Endodermal cell (in vitro differentiated cells): Measurements from ENCODE around the gene C21orf91. TPM values are rescaled to one million over a fixed set of nuclear protein-coding genes. Genes with fewer than 3 reads are reported as not detected.

Experiments used
- DNase-seq: peaks from one replicate; pipeline ENCODE4 v3.0.0-alpha.2; 2017
- H3K27ac ChIP-seq: 2 replicates; pipeline ENCODE4 v1.5.1; 2013; ENCODE audit warnings: mild to moderate bottlenecking, low read depth, low read length, moderate library complexity
- H3K27me3 ChIP-seq: 2 replicates; pipeline ENCODE4 v1.6.1; 2013; ENCODE audit warnings: mild to moderate bottlenecking, low read length, moderate library complexity; ENCODE audit not compliant: insufficient read depth, control insufficient read depth, poor library complexity, severe bottlenecking
- H3K36me3 ChIP-seq: 2 replicates; pipeline ENCODE4 v1.7.0; 2013; ENCODE audit warnings: mild to moderate bottlenecking, low read length, moderate library complexity; ENCODE audit not compliant: control insufficient read depth, insufficient read depth
- H3K4me1 ChIP-seq: one replicate; pipeline ENCODE4 v1.7.0; 2013; ENCODE audit warnings: low read length; ENCODE audit not compliant: control insufficient read depth, insufficient read depth
- H3K4me3 ChIP-seq: 2 replicates; pipeline ENCODE4 v1.5.1; 2013; ENCODE audit warnings: mild to moderate bottlenecking, low read length, moderate library complexity
- H3K9ac ChIP-seq: 2 replicates; pipeline ENCODE4 v1.6.1; 2013; ENCODE audit warnings: mild to moderate bottlenecking, low read length, moderate library complexity; ENCODE audit not compliant: poor library complexity, severe bottlenecking; ENCODE audit errors: extremely low read depth
- H3K9me3 ChIP-seq: 2 replicates; pipeline ENCODE4 v1.6.1; 2013; ENCODE audit warnings: mild to moderate bottlenecking, low read length, moderate library complexity; ENCODE audit not compliant: control insufficient read depth
- H3K27ac Mint-ChIP-seq: 2 replicates; pipeline ENCODE4 v1.8.0; 2020; ENCODE audit warnings: mixed read lengths
- H3K27me3 Mint-ChIP-seq: 2 replicates; pipeline ENCODE4 v1.8.0; 2021; ENCODE audit warnings: mild to moderate bottlenecking, mixed read lengths; ENCODE audit not compliant: insufficient read depth
- H3K36me3 Mint-ChIP-seq: 2 replicates; pipeline ENCODE4 v1.8.0; 2020; ENCODE audit warnings: low read depth, mixed read lengths
- H3K4me1 Mint-ChIP-seq: 2 replicates; pipeline ENCODE4 v1.8.0; 2020; ENCODE audit warnings: mixed read lengths
- H3K4me3 Mint-ChIP-seq: 2 replicates; pipeline ENCODE4 v1.8.0; 2020; ENCODE audit warnings: mild to moderate bottlenecking, moderate library complexity, mixed read lengths
- H3K9me3 Mint-ChIP-seq: 2 replicates; pipeline ENCODE4 v1.8.0; 2020; ENCODE audit warnings: mild to moderate bottlenecking, mixed read lengths
- CTCF ChIP-seq: fragments of 200-600 bp; sonication (generic); conservative IDR thresholded peaks from 2 replicates; pipeline ENCODE4 v1.5.0; 2021; ENCODE audit warnings: antibody characterized with exemption, mild to moderate bottlenecking
- WGBS, 2 experiments: methylation state at CpG; one replicate each; pipeline versions ENCODE4 v1.1.5 to v1.1.7; 2013; ENCODE audit warnings: missing lambda C conversion rate in 2 of 2, mixed read lengths in 1 of 2; ENCODE audit not compliant: insufficient coverage in 1 of 2, insufficient read length in 1 of 2; 5-methylcytosine and 5-hydroxymethylcytosine counted together
- total RNA-seq, 2 donors: library from RNA; stranded (reverse); fragmentation: NEBNext Ultra II Directional in 1 of 2; extraction: Animal tissue kit (Norgen Biotek cat#: 25700) in 1 of 2; gene quantifications; 2 replicates in 1 of 2; 3 replicates in 1 of 2; pipeline ENCODE4 v1.2.1, GENCODE V29; 2021

C21orf91 gene
- total RNA-seq, 2 donors from 2014 or later, result 32.3 to 49.5 TPM

- no peak overlapping the region for H3K27ac ChIP-seq
- H3K27me3 Mint-ChIP-seq, result no peaks in the 10 kb centered on the region
- no peaks in the 10 kb centered on the region for H3K36me3 Mint-ChIP-seq
- H3K4me1 Mint-ChIP-seq, result no peaks in the 10 kb centered on the region
- no peak overlapping the region for H3K4me3 ChIP-seq
- H3K27ac Mint-ChIP-seq, result no peak overlapping the region
- H3K27me3 ChIP-seq, result no peaks in the 10 kb centered on the region
- H3K4me3 Mint-ChIP-seq, result no peak overlapping the region
- no peaks in the 10 kb centered on the region for H3K4me1 ChIP-seq
- H3K9ac ChIP-seq, result no peak overlapping the region
- H3K9me3 Mint-ChIP-seq, result peaks cover 24% of the 10 kb centered on the region
- no peak for TF ChIP-seq CTCF
- H3K9me3 ChIP-seq, result peaks cover 6% of the 10 kb centered on the region
- no peak for DNase-seq
- WGBS, 2 experiments, result 83 to 99% methylated on average over 1 to 3 of the region's 3 CpGs
- no peaks in the 10 kb centered on the region for H3K36me3 ChIP-seq
Measured at GRCh38 chr21:17768840-17769446, 50.2 kb downstream of the C21orf91 start.

- no peaks in the 10 kb centered on the region for H3K36me3 ChIP-seq
- no peaks in the 10 kb centered on the region for H3K4me1 Mint-ChIP-seq
- no peaks in the 10 kb centered on the region for H3K9me3 ChIP-seq
- no peak for TF ChIP-seq CTCF
- H3K4me3 ChIP-seq, result no peak overlapping the region
- no peak for DNase-seq
- H3K27ac ChIP-seq, result no peak overlapping the region
- no peaks in the 10 kb centered on the region for H3K4me1 ChIP-seq
- H3K27me3 Mint-ChIP-seq, result no peaks in the 10 kb centered on the region
- H3K27me3 ChIP-seq, result no peaks in the 10 kb centered on the region
- no peaks in the 10 kb centered on the region for H3K36me3 Mint-ChIP-seq
- no peak overlapping the region for H3K27ac Mint-ChIP-seq
- WGBS, 2 experiments, result 83 to 97% methylated on average over 2 to 5 of the region's 5 CpGs
- no peak overlapping the region for H3K4me3 Mint-ChIP-seq
- peaks cover 2% of the 10 kb centered on the region for H3K9me3 Mint-ChIP-seq
- H3K9ac ChIP-seq, result no peak overlapping the region
Measured at GRCh38 chr21:17765207-17765606, 53.9 kb downstream of the C21orf91 start.

GRCh38 chr21:17763288-17764037 is 55.7 kb downstream of the C21orf91 start:
- Histone ChIP-seq H3K9me3 (no peaks in the 10 kb centered on the region), H3K4me1 (no peaks in the 10 kb centered on the region), H3K27me3 (no peaks in the 10 kb centered on the region), H3K27ac (no peak overlapping the region), H3K4me3 (no peak overlapping the region), H3K36me3 (no peaks in the 10 kb centered on the region), H3K9ac (no peak overlapping the region)
- Mint-ChIP-seq H3K27ac (no peak overlapping the region), H3K9me3 (peaks cover 2% of the 10 kb centered on the region), H3K36me3 (no peaks in the 10 kb centered on the region), H3K4me1 (no peaks in the 10 kb centered on the region), H3K4me3 (no peak overlapping the region), H3K27me3 (no peaks in the 10 kb centered on the region)
- TF ChIP-seq CTCF, result no peak
- no peak for DNase-seq
- 90 to 98% methylated on average over 7 to 9 of the region's 9 CpGs for WGBS, 2 experiments
